Central memory CD8-positive, alpha-beta T cell (primary cell): Measurements from ENCODE around the gene NME9.
"Not testable (repeated sequence)": the region's sequence is repeated elsewhere in the genome, so short reads cannot be mapped to it uniquely, and the experiment has no call there.

Experiments used
- ATAC-seq: fragments of 150-1000 bp; cut with Tn5 transposase; replicated peaks from 2 replicates; pipeline ENCODE4 v1.10.0; 2022; ENCODE audit warnings: mild to moderate bottlenecking, moderate FRiP score, moderate number of reproducible peaks; ENCODE audit not compliant: poor library complexity, severe bottlenecking; ENCODE audit errors: extremely low read depth
- DNase-seq, 2 donors: peaks; one replicate each; pipeline ENCODE4 v3.0.0; 2021; ENCODE audit warnings: low spot score in 2 of 2
- H3K27ac Mint-ChIP-seq: one replicate; pipeline ENCODE4 v1.8.0; 2022; ENCODE audit warnings: low read depth, mild to moderate bottlenecking, moderate library complexity, mixed read lengths
- H3K27me3 Mint-ChIP-seq: one replicate; pipeline ENCODE4 v1.8.0; 2022; ENCODE audit warnings: mixed read lengths
- H3K36me3 Mint-ChIP-seq: one replicate; pipeline ENCODE4 v1.8.0; 2022; ENCODE audit warnings: mild to moderate bottlenecking, moderate library complexity, mixed read lengths; ENCODE audit not compliant: insufficient read depth
- H3K4me1 Mint-ChIP-seq: one replicate; pipeline ENCODE4 v1.8.0; 2022; ENCODE audit warnings: mixed read lengths
- H3K4me3 Mint-ChIP-seq: one replicate; pipeline ENCODE4 v1.8.0; 2022; ENCODE audit warnings: mild to moderate bottlenecking, moderate library complexity, mixed read lengths
- H3K9me3 Mint-ChIP-seq: one replicate; pipeline ENCODE4 v1.8.0; 2022; ENCODE audit warnings: mixed read lengths

Gene NME9, protein sequence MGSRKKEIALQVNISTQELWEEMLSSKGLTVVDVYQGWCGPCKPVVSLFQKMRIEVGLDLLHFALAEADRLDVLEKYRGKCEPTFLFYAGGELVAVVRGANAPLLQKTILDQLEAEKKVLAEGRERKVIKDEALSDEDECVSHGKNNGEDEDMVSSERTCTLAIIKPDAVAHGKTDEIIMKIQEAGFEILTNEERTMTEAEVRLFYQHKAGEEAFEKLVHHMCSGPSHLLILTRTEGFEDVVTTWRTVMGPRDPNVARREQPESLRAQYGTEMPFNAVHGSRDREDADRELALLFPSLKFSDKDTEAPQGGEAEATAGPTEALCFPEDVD

DNA sequence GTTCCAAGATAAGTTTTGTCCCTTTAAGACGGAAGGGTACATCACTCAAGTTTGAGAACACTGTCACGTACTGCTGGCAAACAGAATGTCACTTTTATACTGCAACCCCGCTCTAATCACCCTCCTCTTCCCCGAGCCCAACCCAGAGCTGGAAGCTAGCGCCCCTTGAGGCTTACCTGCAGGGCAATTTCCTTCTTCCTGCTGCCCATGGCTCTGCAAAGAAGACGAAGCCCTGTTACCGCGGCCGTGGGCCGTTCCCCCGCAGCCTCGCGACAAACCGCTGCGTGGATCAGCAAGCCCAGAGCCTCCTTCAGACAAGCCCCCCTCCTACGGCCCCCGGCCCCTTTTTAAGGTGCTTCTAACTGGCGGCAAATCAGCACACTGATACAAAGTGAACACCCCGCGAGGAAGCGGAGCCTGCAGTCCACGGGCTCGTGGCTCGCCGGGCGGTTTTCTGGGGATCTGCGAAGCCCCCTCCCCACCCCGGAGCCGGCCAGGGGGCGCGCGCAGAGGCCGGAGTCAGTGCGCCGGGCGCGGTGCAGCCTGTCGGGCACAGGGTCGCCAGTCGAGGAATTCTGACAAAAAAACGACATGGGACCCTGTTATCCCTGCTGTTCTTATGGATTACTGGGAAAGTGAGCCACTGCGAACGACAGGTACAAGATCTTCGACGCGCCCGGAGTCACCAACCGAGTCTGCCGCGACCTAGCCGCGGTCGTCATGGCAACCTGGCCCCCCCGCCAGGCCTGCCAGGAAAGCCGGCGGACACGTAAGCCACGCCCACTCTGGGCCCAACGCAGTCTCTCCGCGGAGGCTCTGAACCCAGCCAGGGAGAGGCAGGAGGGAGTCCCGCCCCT, at the start of gene NME9:
TSS of gene NME9 (minus strand) at position 725 of the 857 bp plus-strand sequence. CDS start at position 209, 516 bp downstream.
- DNase-seq (peak; percentile 77 to 81), ATAC-seq (peak; percentile 87)
- peak within 1 kb of the TSS; percentile 83 for H3K4me3 Mint-ChIP-seq
- H3K27ac Mint-ChIP-seq = peak within 1 kb of the TSS; percentile 84
- peaks cover 28% of the 10 kb centered on the region for H3K4me1 Mint-ChIP-seq
- peaks cover 12% of the 10 kb centered on the region for H3K36me3 Mint-ChIP-seq
- no peaks in the 10 kb centered on the region for H3K9me3 Mint-ChIP-seq
- no peaks in the 10 kb centered on the region for H3K27me3 Mint-ChIP-seq

- H3K4me3 Mint-ChIP-seq = no peak overlapping the region
- no peaks in the 10 kb centered on the region for H3K4me1 Mint-ChIP-seq
- H3K9me3 Mint-ChIP-seq = no peaks in the 10 kb centered on the region
- peaks cover 6% of the 10 kb centered on the region for H3K27me3 Mint-ChIP-seq
- H3K36me3 Mint-ChIP-seq = no peaks in the 10 kb centered on the region
- no peak for ATAC-seq
- DNase-seq = no peak
- H3K27ac Mint-ChIP-seq = no peak overlapping the region
These were observed 49.3 kb upstream of the NME9 start for GRCh38 chr3:138378990-138379389.

GRCh38 chr3:138378331-138378730, 48.7 kb upstream of the NME9 start:
- Mint-ChIP-seq H3K27ac (no peak overlapping the region), H3K4me1 (no peaks in the 10 kb centered on the region), H3K9me3 (no peaks in the 10 kb centered on the region), H3K36me3 (no peaks in the 10 kb centered on the region), H3K4me3 (no peak overlapping the region), H3K27me3 (no peaks in the 10 kb centered on the region)
- DNase-seq = no peak
- ATAC-seq = no peak

DNA sequence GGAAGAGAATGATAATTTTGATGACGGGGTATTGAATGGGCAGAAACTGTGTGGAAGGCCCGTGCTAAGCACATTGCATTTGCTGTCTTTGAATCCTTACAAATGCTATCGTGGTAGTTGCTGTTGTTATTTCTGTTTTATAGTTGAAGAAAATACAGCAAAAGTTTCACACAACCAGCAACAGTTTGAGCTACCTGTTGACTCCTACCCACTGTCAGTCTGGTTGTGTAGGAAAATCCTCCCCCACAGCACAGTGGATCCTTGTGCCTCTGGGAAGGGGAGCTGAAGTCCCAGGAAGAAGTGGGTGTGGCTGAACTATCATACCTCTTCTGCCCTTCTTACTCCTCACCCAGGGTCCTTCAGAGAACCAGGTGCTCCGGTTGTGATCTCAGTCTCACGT, 48.2 kb upstream of the NME9 start:
- Mint-ChIP-seq H3K36me3 (no peaks in the 10 kb centered on the region), H3K27me3 (no peaks in the 10 kb centered on the region), H3K4me1 (no peaks in the 10 kb centered on the region), H3K4me3 (no peak overlapping the region), H3K27ac (no peak overlapping the region), H3K9me3 (no peaks in the 10 kb centered on the region)
- no peak for ATAC-seq
- DNase-seq = no peak

DNA sequence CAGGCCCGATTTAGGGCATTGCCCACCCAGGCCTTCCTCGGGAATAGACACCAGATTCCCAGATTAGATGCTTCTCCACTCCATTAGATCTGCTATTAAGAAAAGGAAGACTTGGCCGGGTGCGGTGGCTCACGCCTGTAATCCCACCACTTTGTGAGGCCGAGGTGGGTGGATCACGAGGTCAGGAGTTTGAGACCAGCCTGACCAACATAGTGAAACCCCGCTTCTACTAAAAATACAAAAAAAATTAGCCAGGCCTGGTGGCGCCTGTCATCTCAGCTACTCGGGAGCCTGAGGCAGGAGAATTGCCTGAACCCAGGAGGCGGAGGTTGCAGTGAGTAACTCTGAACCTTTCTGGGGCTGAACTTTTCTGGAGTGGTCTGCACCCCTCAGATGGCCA, 47.6 kb upstream of the NME9 start:
- not testable (repeated sequence) for H3K27me3 Mint-ChIP-seq, H3K4me3 Mint-ChIP-seq, H3K4me1 Mint-ChIP-seq, H3K36me3 Mint-ChIP-seq, H3K27ac Mint-ChIP-seq, ATAC-seq, H3K9me3 Mint-ChIP-seq, DNase-seq

- no peak overlapping the region for H3K4me3 Mint-ChIP-seq
- ATAC-seq (no peak), DNase-seq (no peak)
- H3K36me3 Mint-ChIP-seq = peaks cover 2% of the 10 kb centered on the region
- H3K4me1 Mint-ChIP-seq = no peaks in the 10 kb centered on the region
- peaks cover 7% of the 10 kb centered on the region for H3K27me3 Mint-ChIP-seq
- no peak overlapping the region for H3K27ac Mint-ChIP-seq
- H3K9me3 Mint-ChIP-seq = no peaks in the 10 kb centered on the region
These were observed 47.0 kb upstream of the NME9 start for GRCh38 chr3:138376663-138377062.

DNA sequence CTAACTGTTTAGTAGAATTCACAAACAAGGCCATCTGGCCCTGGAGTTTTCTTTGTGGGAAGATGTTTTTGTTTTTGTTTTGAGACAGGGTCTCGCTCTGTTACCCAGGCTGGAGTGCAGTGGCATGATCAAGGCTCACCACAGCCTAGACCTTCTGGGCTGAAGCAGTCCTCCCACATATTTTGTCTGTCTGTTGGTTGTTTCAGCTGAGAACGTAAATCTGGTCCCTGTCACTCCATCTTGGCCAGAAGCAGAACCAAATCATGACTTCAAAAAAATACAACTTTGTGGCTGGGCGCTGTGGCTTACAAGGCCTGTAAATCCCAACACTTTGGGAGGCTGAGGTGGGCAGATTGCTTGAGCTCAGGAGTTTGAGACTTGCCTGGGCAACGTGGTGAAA, 45.8 kb upstream of the NME9 start:
- H3K27me3 Mint-ChIP-seq = peaks cover 19% of the 10 kb centered on the region
- H3K36me3 Mint-ChIP-seq = peaks cover 4% of the 10 kb centered on the region
- H3K4me1 Mint-ChIP-seq = no peaks in the 10 kb centered on the region
- ATAC-seq = no peak
- DNase-seq = no peak
- no peak overlapping the region for H3K4me3 Mint-ChIP-seq
- H3K9me3 Mint-ChIP-seq = no peaks in the 10 kb centered on the region
- no peak overlapping the region for H3K27ac Mint-ChIP-seq

DNA sequence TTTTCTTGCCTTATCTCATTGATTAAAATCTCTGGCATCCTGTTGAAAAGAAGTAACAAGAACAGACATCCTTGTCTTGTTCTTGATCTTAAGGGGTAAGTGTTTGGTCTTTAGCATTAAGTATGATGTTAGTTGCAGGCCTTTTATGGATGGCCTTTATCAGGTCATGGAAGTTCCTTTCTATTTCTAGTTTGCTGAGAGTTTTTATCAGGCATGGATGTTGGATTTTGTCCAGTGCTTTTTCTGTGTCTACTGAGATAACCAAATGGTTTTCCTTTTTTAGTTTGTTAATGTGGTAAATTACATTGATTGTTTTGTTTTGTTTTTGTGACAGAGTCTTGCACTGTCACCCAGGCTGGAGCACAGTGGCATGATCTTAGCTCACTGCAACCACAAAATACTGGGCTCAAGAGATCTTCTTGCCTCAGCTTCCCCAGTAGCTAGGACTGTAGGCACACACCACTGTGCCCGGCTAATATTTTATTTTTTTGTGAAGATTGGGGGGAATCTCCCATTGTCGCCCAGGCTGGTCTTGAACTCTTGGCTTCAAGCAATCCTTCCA, 45.0 kb upstream of the NME9 start:
- H3K4me1 Mint-ChIP-seq = no peaks in the 10 kb centered on the region
- peaks cover 4% of the 10 kb centered on the region for H3K36me3 Mint-ChIP-seq
- no peak overlapping the region for H3K4me3 Mint-ChIP-seq
- DNase-seq = no peak
- peaks cover 25% of the 10 kb centered on the region for H3K27me3 Mint-ChIP-seq
- H3K9me3 Mint-ChIP-seq = no peaks in the 10 kb centered on the region
- H3K27ac Mint-ChIP-seq = no peak overlapping the region
- ATAC-seq = no peak

DNA sequence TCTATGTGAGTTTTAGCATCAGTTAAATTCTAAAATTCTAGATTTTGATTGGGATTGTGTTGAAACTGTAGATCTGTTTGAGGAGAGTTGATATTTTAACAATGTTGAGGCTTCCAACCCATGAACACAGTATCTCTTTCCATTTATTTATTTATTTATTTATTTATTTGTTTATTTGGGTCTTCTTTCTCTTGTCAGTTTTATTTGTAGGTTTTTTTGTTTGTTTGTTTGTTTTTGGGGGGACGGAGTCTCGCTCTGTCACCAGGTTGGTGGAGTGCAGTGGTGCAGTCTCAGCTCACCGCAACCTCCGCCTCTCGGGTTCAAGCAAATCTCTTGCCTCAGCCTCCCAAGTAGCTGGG, 44.1 kb upstream of the NME9 start:
- no peak for DNase-seq
- no peaks in the 10 kb centered on the region for H3K4me1 Mint-ChIP-seq
- peaks cover 4% of the 10 kb centered on the region for H3K36me3 Mint-ChIP-seq
- no peak overlapping the region for H3K4me3 Mint-ChIP-seq
- peaks cover 25% of the 10 kb centered on the region for H3K27me3 Mint-ChIP-seq
- no peak overlapping the region for H3K27ac Mint-ChIP-seq
- ATAC-seq = no peak
- H3K9me3 Mint-ChIP-seq = no peaks in the 10 kb centered on the region

DNA sequence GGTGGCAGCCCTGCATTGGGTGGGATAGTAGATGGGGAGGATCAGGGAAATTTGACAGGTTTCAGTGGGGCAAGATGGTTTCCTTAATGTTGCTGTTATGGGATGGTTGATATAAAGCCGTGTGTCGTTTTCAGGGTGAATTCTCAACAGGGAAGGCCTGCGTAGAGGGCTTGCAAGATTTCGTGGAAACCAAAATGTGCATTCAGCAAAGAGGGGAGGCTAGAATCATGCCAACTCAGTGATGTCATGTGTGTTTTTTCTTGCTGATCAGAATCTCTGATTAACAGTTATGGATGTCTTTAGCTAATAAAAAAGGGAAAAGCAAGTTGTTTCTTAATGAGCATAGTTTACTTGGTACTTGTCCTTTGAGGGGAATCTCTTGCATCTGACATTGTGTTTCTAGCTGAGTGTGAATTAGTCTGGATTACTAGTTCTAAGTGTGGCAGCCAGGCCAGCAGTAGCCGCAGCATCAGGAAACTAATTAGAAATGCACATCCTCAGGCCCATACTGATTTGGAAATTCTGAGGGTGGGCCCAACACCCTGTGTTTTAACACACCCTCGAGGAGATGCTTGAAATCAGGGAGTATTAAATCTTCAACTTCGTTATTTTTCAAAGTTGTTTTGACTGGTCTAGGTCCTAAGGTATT, 43.6 kb upstream of the NME9 start:
- H3K4me1 Mint-ChIP-seq = no peaks in the 10 kb centered on the region
- peaks cover 4% of the 10 kb centered on the region for H3K36me3 Mint-ChIP-seq
- H3K9me3 Mint-ChIP-seq = no peaks in the 10 kb centered on the region
- DNase-seq = no peak
- no peak overlapping the region for H3K27ac Mint-ChIP-seq
- no peak overlapping the region for H3K4me3 Mint-ChIP-seq
- no peak for ATAC-seq
- peaks cover 25% of the 10 kb centered on the region for H3K27me3 Mint-ChIP-seq

DNA sequence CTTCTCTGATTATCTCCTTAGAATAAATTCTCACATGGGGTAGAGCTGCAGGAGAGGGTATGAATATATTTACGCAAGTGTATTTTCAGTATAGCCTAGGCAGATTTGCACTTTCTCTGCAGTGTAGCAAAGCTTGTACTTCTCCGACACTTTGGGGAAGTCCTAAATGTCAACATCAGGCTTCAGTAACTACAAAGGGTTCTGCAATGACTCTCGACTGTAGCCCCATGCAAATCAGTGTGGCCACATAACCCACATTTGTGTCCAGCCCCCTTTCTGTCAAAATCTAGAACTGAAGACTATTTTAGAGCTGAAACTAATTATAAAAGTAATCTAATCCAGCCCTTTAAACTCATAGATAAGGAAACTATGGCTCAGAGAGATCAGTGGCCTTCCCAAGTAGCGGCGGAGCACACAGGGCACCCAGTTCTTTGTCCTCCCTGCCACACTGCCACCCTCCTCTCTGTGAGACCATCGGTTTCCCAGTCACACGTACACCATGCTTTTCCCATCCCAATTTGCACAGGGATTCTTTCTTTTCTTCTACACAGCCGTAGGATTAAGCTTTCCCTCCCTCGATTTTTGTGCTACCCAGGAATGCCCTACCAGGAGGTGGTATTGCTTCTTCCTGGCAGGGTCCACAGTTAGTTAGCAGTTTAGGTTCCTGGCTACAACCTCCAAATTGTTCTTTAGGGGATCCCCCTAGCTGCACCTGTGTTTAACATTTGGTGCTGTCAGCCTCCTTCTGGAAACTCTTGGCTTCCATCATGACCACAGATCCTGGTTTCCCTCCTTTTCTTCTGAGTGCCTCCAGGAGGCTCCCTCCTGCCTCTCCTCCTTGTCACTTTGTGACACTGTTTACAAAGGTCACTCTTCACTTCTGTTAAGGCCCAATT, 41.7 kb upstream of the NME9 start:
- Mint-ChIP-seq H3K27me3 (peaks cover 25% of the 10 kb centered on the region), H3K36me3 (peaks cover 5% of the 10 kb centered on the region), H3K27ac (no peak overlapping the region), H3K4me3 (no peak overlapping the region), H3K9me3 (no peaks in the 10 kb centered on the region), H3K4me1 (no peaks in the 10 kb centered on the region)
- no peak for DNase-seq
- ATAC-seq = no peak

- no peaks in the 10 kb centered on the region for H3K9me3 Mint-ChIP-seq
- H3K4me3 Mint-ChIP-seq = no peak overlapping the region
- DNase-seq = no peak
- no peak overlapping the region for H3K27ac Mint-ChIP-seq
- H3K27me3 Mint-ChIP-seq = peaks cover 25% of the 10 kb centered on the region
- no peak for ATAC-seq
- H3K4me1 Mint-ChIP-seq = no peaks in the 10 kb centered on the region
- peaks cover 5% of the 10 kb centered on the region for H3K36me3 Mint-ChIP-seq
These were observed 40.7 kb upstream of the NME9 start for GRCh38 chr3:138370321-138370720.
